Stimulated activated CD8-positive, alpha-beta memory T cell treated with anti-CD3 and anti-CD28 coated beads, Interleukin-12 subunit alpha, Interleukin-12 subunit beta, amount 100 ng/mL, for 24 hours (primary cell): ENCODE results near the gene SUGCT.

Experiments
- DNase-seq: peaks from one replicate; pipeline ENCODE4 v3.0.0-alpha.2; 2020; ENCODE audit errors: extremely low read depth

SUGCT gene

DNA sequence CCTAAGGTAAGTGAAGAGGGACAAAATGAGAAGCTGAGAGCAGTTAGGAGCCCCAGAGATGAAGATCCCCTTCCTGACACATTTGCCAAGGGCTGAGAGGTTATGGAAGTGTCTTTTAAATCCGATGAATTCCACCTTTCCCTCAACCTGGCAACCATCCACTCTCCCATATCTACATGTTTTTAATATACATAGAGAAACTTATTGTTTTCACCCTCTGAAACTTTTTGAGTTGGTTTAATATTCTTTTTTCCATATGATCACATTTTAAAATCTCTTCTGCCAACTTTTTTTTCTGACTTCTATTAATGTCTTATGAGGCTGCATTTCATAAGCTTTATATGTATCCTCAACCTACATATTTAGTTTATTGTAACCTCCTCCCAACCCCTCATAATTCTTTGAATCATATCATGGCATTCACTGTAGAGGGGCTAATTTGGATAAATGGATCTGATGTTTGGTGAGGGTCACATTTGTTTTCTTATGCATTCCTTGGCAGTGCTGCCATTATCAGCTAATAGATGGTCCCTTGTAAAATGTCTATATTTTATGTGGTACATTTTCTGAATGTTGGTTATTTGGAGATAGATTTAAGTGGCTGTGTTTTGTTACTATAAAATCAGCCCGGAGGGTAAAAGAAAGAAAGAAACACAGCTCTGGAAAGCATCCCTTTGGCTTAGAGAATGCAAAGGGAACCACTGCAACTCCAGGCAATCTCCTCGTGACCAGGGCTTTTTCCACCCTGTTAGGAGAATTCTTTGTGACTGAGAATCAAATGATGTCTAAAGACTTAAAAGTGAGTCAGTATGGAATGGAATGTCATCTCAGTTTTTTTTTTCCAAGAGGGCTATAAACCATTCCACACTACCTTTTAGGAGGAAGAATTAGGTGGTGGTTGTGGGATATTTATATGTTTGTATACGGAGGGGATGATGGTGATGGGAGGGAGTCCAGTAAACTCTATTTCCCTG lies 334.4 kb downstream of the SUGCT start:
- DNase-seq, result no peak

DNA sequence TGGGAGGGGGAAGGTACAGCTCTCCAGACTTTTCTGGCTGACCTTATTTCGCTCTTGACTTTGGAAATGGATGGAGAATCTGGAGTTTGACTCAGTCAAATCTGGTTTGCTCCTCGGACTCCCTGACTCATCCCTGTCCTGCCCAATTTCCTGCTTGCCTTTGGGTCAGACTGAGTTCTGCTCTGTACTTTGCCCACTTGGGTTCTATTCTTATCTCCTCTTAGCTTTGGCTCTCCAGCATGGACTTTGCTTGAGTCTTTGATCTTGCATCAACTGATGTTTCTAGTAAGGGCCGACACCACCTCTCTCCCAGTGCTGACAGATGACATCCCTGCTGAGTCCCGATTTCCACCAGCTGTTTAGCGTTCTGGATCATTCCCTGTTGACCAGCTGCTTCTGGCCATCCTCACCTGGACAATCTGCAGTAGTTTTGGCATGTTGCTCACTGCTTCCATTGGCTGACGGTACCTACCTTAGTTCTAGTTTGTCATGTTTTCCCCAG lies 335.3 kb downstream of the SUGCT start:
- DNase-seq, result no peak

DNA sequence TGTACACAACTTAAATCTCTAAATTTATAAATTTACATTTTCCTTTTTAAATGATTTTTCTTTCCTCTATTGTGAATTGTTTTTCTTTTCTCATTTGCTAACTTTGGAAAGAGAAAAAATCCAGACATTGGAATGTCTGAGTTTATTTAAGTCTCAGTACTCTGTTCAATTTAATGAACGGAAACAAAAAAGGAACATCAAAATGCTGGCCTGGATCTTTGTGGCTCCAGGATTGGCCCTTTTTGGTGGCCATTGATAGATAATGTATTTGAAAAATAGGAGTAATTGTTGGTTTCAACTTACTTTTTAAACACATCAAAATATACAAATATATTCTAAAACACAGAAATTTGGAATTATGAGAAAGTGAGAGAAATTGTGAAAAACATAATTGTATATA lies 336.0 kb downstream of the SUGCT start:
- no peak for DNase-seq

DNA sequence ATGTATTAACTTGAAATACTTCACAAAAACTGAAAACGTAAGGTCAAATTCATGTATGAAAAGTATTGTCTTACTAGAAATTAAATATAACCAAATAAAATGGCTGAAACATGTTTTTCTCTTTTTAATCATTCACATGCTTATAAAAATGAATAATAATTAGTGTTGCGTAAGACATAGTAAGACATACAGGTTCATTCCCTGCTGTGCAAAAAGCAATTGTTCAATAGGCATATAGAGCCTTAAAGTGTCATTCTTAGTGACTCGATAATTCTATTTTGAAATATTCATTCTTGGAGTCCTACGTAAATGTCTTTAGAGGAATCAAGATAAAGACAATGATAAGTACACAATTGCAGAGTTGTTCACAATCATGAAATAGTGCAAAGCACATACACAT lies 337.1 kb downstream of the SUGCT start:
- DNase-seq, result no peak

DNA sequence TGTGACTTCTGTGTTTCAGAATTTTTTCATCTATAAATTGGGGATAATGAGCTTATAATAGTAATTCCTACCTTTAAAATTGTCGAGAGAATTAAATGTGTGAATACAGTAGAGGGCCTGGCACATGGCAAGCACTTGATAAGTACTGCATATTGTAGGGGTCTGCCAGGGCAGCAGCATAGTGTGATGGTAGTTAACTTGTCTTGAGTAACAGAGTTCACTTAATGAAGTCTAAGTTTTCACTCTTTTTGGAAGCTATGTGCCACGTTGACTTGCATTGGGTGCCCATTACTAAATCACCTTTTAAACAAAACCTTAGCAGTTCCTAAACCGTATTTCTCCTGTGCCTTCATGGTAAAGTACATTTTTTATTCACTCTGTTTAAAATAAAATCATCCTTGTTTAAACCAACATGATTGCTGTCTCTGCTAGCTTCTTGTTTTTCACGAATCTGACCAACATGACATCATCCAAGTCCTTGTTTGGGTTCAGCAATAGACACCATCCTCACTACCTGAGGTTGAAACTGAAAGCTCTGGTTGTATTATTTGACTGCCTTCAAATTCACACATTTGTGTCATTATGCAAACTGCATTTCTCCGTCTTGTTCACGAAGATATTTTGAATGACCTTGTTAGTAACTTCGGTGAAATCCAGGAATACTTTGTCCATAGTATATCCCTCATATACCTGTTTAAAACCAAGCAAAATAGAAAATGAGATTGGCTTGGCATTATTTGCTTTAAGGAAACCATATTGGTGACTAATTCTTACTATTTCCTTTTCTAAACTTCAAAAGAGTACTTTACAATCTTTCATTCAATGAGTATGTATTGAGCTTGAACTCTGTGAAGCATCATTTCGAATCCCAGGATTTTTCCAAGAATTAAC lies 340.2 kb downstream of the SUGCT start:
- no peak for DNase-seq

DNA sequence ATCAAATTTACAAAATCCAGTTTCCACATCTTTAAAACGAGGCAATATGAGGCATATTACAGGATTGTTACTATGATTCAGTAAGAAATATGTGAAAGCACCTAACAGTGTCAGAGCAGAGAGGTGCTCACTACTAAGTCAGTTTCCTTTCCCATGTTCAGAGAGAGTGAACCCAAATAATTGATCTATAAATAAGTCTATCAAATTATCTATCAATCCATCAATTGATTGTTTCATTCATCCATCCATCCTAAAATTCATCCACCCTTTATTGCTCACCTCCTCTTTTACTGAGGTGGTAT lies 340.8 kb downstream of the SUGCT start:
- DNase-seq, result no peak

DNA sequence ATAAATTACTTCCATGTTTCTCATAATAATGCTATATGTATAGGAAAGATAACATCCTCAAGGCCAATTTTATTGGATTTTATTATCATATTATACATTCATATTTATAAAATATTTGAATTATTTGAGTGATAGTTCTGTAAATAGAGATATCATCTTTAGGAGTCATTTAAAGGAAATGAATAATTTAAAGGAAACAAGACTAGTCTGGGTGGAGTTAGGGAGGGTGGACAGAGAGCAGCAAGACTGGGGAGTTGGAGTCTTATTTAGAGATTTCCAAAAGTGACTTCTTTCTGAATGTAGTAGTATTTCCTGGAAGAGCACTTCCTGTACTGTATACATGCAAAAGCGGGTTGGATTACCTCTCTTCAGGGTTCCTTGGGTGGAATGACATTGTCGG lies 342.3 kb downstream of the SUGCT start:
- DNase-seq, result no peak

DNA sequence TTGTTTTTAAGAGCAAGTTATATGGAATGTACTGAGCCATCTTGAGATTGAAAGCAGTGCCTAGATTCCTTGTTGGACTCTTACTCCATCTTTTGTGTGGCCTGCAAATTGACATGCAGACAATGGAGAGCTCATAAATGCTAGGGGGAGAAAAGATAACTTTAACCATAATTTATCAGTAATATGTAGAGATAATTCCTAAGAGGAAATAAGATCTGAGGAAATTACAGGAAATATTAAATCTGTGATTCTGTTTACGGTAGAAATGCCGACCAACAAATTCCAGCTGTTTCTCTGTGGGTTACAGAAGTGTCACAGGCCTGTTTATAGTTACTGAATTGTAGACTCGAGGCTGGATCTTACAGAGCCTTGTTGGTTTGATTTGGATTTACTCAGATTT lies 348.0 kb downstream of the SUGCT start:
- no peak for DNase-seq

DNA sequence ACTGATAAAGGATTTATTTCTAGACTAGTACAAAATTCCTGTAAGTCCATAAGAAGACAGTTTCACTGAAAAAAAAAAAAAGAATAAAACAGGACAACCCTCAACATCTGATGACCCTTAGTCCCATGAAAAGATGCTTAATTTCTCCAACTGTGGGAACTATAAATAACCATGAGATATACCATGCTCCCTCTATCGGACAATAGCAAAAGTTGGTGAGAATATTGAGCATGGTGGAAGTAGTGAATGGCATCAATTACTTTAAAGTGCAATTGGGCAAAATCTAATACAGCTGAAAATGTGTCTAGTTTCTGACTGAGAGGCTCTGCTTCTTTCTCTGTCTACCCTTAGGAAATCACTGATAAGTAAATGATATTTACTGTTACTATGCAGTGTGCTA lies 348.8 kb downstream of the SUGCT start:
- DNase-seq, result no peak

DNA sequence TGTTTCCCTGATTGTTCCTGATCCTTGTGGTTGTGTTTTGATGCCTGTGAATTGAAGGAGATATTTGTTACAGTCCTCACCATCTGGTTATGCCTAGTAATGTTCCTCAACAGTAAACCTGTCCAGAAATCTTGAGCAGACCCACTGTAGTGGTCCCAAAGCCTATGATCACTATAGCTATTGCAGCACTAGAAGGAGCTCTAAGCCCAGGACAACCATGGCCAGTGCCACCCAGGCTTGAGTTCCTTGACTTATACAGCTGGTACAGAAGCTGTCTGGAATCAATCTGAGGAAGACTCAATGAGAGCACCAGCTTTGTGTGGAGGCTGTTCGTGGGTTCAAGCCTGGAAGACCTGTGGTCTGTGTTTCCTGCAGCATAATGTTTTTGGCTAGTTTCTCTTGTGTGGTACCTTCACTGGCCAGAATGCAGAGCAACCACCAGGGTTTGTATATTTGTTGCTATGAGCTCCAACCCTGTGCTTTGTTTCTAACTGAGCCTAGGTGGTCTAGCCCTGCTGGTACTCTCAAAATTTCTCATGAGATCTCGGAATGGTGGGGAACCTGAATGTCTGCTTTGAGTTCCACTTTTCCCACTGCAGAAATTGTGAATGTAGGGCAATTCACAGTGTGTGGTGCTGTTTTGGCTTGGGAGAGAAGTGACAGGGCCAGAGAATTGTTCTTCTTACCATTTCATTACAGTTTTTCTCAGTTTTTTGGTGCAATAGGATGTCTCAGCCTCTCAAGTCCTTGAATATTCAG lies 355.2 kb downstream of the SUGCT start:
- no peak for DNase-seq

DNA sequence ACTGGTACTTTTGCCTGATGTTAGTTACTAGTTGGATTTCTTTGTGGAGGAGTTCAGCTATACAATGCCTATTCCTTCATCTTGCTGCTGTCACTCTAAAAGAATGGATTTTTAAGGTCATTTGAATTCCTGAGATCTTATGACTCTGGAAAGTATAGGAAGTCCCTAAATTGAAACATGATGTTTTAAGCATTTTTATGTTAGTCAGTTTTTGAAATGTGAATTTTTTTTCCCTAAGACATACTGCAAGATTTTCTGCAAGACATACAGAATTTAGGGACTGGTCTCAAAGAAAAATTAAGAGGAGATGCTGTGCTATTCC lies 355.8 kb downstream of the SUGCT start:
- DNase-seq, result no peak

DNA sequence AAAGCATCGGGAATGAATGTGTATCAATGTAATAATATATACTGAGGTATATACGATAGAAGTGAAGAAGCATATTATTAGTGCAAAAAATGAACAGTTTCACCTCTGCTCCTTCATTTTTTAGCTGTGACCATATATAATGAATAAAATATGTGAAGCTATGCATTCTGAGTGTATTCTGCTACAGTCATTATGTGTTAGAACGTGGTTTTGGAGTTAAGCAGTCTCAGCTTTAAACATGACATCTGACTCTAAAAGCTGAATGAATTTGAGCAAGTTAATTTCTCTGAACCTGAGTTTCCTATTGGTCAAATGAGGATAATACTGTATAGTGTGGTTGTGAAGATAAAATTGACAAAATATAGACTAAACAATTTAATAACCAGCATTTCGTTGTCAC lies 358.1 kb downstream of the SUGCT start:
- DNase-seq, result no peak

DNA sequence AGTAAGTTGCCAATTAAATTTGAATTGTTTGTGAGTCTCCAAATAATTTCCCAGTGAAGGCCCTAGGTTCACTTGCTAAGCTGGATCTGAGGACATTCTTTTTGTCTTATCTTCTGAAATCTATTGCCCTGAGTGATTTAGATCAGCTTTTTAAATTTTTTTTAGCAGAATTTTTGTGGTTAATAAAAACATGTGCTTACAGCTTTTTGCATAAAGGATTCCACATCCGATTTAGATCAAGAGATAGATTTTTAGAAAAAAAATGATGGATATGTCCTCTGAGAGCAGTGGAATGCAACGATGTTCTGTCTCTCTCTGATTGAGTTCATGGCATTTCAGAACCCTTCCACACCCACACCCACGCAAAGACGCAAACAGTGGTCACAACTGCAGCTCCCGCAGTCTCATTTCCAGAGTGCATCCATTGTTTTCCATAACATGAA lies 358.8 kb downstream of the SUGCT start:
- no peak for DNase-seq

DNA sequence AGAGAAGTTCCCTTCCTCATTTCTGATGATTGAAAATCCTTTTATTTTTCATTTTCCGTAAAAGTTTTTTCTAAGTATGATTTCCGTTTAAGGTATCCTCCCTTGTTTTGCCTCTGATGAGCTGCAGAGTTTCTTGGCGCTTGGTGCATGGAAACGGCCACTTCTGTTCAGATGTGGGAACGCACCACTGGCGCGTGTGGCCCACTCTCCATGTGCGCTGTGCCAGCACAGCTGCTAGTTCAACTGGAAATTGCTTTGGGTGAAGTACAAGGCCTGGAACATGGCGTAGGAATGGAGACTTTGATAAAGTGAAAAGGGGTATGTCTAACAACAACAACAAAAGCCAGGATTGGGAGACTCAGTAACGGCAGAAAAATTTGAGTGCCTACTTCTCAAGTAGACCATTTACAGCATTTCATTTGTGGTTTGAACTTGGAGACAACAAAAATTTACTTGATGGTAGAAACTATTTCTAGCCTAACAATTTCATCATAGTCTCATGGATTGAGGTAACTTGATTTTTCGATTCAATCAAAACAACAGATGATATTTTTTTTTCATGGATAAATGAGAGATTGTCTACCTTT lies 364.2 kb downstream of the SUGCT start:
- DNase-seq, result no peak

DNA sequence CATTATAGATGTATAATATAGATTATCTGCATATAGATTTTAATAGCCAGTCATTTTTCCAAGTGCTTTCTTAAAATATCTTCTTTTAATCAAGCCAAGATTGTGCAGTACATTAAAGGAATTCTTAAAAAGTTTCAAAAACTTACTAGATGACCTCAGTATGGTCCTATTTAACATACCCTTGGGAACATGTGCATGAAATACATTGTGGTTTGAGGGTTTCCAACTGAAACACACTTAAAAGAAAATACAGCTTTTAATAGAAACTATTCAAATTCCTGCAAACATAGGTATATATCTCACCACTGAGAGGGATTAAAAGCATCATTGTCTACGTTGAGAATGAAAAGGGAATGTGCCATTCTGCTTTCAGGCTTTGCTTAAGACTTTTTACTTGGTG lies 364.9 kb downstream of the SUGCT start:
- no peak for DNase-seq

DNA sequence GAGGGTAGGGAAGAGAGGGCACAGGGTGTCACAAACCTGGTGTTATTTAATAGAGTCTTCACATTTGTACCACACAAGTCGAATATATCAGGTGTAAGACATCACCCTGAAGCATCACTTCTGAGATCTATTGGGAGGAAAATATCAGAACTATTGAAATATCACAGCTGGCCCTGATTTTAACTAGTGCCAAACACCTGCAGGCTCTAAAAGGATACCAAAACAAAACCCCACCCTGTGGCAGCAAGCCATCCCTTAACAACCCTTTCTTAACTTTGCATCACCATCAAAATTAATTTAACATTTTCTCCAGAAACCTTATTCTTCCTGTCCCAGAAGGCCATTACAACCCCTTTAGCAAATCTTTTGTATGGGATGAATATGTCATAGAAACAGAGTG lies 365.4 kb downstream of the SUGCT start:
- DNase-seq, result no peak

DNA sequence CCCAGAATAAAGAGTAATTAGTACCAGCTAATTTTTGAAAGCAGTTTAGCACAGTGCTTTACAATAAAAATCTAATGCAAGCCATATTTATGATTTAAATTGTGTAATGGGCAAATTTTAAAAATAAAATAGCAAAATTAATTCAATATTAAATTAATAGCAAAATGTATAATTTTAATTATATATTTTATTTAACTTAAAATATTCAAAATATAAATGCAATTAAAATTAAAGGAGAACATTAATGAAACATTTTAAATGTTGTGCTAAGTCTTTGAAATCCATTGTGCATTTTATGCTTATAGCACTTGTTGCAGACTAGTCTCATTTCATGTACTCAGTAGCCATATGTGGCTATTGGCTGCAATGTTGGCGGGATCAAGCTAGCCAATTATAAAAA lies 367.6 kb downstream of the SUGCT start:
- no peak for DNase-seq

DNA sequence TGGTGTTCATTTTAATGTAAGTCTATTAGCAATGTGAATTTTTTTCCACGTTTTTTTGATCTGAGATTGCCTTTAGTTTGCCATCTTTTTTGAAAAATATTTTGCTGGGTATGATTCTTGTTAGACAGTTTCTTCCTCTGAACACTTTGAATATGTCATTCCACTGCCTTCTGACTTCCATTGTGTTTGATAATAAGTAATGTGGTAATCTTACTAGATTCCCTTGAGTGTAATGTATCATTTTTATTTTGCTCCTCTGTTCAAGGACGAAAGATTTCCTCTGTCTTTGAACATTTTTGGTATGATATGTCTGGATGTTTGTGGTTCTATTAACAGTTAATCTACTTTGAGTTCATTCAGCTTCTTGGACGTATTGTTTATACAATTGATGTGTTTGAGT lies 371.4 kb downstream of the SUGCT start:
- no peak for DNase-seq

DNA sequence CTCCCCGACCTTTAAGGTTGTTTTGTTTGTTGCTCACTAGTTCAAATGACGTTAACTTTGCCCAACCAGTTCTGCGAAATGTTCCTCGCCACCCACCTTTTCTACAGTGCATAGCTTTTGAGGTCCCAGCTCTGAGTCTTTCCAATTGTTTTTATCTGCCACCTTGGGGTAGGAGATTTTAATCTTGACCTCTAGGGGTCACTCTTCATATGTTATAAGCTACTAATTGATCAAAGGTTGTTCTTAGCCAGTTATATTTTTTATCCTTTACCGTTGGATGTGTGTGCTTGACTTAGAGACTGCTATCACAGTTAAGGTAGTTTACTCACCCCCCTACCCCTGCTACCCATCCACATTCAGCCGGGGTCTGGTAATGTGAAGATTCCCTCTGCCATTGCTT lies 372.4 kb downstream of the SUGCT start:
- DNase-seq, result no peak

DNA sequence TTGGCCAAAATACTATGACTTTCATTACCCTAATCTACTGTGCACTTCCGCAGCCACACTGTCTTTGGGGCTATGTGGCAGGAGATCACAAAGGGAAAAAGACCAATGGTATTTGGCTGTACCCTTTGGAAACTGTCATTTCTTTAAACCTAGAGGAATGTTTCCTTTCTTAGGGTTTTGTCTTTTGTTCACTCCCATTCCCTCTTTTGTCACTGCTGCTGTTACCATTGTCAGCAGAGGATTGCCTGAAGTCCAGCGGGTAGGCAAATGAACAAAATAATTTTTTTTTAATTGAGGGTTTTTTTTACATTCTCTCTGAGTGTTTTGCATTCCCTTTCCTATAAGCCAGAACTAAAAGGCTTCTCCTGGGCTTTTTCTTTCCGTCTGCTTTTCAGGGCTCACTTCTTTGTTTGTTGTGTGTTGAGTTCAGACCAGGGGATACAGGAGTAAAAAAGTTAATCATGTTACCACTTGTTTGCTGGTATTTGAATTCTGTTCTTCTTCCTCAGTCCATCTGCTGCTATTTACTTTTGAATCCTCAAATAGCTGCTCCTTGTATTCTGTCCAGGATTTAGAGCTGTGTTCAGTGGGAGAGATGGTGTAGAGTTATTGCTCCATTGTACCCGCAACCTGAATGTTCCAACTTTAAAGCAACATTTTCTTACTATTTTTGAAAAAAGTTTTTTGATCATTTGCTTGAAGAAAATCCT lies 374.6 kb downstream of the SUGCT start:
- DNase-seq, result no peak

DNA sequence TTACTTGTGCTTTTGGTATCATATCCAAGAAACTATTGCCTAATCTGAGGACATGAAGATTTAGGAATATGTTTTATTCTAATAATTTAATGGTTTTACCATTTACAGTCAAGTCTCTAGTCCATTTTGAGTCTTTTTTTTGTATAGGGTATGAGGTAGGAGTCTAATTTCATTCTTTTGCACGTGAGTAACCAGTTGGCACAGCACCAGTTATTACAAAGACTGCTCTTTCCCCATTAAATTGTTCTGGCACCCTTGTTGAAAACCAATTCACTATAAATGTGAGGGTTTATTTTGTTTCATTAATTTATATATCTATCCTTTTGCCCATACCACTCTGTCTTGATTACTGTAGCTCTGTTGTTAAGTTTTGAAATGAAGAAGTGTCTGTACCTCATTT lies 381.6 kb downstream of the SUGCT start:
- DNase-seq, result no peak
